ENCODE measurements around the gene ADAMTSL1. TPM values are rescaled to one million over a fixed set of nuclear protein-coding genes. Genes with fewer than 3 reads are reported as not detected.

Gene ADAMTSL1
- total RNA-seq, 6 experiments from 2014 or later, result 37.3 to 98.1 (median 90.8) TPM

- no peak overlapping the region for H3K27ac Mint-ChIP-seq
- no peak for DNase-seq
- TF ChIP-seq CTCF (IDR thresholded peaks at IDR 0.05), result no peak
- no peaks in the 10 kb centered on the region for H3K9me3 Mint-ChIP-seq
- H3K4me3 Mint-ChIP-seq, result no peak overlapping the region
- peaks cover 4% of the 10 kb centered on the region; the same call in 1 of the 2 replicates for H3K27me3 Mint-ChIP-seq (ENCODE audit: insufficient read depth)
- H3K36me3 Mint-ChIP-seq (ENCODE audit: low read depth), result peaks cover 25% of the 10 kb centered on the region
- H3K4me1 Mint-ChIP-seq (ENCODE audit: low read depth), result no peaks in the 10 kb centered on the region
Observed at GRCh38 chr9:18766989-18767550, 293.1 kb downstream of the ADAMTSL1 start.

- peaks cover 5% of the 10 kb centered on the region; the same call in 1 of the 2 replicates for H3K27me3 Mint-ChIP-seq (ENCODE audit: insufficient read depth)
- H3K9me3 Mint-ChIP-seq, result no peaks in the 10 kb centered on the region
- no peak overlapping the region for H3K27ac Mint-ChIP-seq
- no peaks in the 10 kb centered on the region for H3K4me1 Mint-ChIP-seq (ENCODE audit: low read depth)
- DNase-seq, result no peak
- peaks cover 31% of the 10 kb centered on the region for H3K36me3 Mint-ChIP-seq (ENCODE audit: low read depth)
- no peak overlapping the region for H3K4me3 Mint-ChIP-seq
- no peak for TF ChIP-seq CTCF (IDR thresholded peaks at IDR 0.05)
Observed at GRCh38 chr9:18768951-18769622, 295.1 kb downstream of the ADAMTSL1 start.

GRCh38 chr9:18770131-18770908, 296.4 kb downstream of the ADAMTSL1 start:
- Mint-ChIP-seq H3K9me3 (no peaks in the 10 kb centered on the region), H3K27ac (no peak overlapping the region), H3K4me1 (ENCODE audit: low read depth) (no peaks in the 10 kb centered on the region), H3K36me3 (ENCODE audit: low read depth) (peaks cover 34% of the 10 kb centered on the region), H3K4me3 (no peak overlapping the region), H3K27me3 (ENCODE audit: insufficient read depth) (peaks cover 5% of the 10 kb centered on the region; the same call in 1 of the 2 replicates)
- DNase-seq, result no peak
- no peak for TF ChIP-seq CTCF (IDR thresholded peaks at IDR 0.05)

GRCh38 chr9:18771011-18771410, 297.1 kb downstream of the ADAMTSL1 start:
- Mint-ChIP-seq H3K4me1 (ENCODE audit: low read depth) (no peaks in the 10 kb centered on the region), H3K27ac (no peak overlapping the region), H3K36me3 (ENCODE audit: low read depth) (peaks cover 32% of the 10 kb centered on the region), H3K9me3 (no peaks in the 10 kb centered on the region), H3K27me3 (ENCODE audit: insufficient read depth) (peaks cover 5% of the 10 kb centered on the region; the same call in 1 of the 2 replicates), H3K4me3 (no peak overlapping the region)
- DNase-seq, result no peak
- no peak for TF ChIP-seq CTCF (IDR thresholded peaks at IDR 0.05)

GRCh38 chr9:18771763-18772162, 297.8 kb downstream of the ADAMTSL1 start:
- H3K27ac Mint-ChIP-seq, result no peak overlapping the region
- no peaks in the 10 kb centered on the region for H3K4me1 Mint-ChIP-seq (ENCODE audit: low read depth)
- H3K4me3 Mint-ChIP-seq, result no peak overlapping the region
- H3K36me3 Mint-ChIP-seq (ENCODE audit: low read depth), result peaks cover 37% of the 10 kb centered on the region
- no peak for DNase-seq
- no peak for TF ChIP-seq CTCF (IDR thresholded peaks at IDR 0.05)
- no peaks in the 10 kb centered on the region for H3K9me3 Mint-ChIP-seq
- peaks cover 7% of the 10 kb centered on the region; the same call in 1 of the 2 replicates for H3K27me3 Mint-ChIP-seq (ENCODE audit: insufficient read depth)
